Nephron (organoid): ENCODE measurements around the gene MED26.

ENCODE experiments used
- H3K27ac Mint-ChIP-seq, 3 experiments: 2 replicates each; pipeline ENCODE4 v1.8.0; 2020; ENCODE audit warnings: mixed read lengths in 3 of 3, mild to moderate bottlenecking in 2 of 3, moderate library complexity in 1 of 3
- H3K27me3 Mint-ChIP-seq: 2 replicates; pipeline ENCODE4 v1.8.0; 2021; ENCODE audit warnings: low read depth, mild to moderate bottlenecking, moderate library complexity, mixed read lengths
- H3K36me3 Mint-ChIP-seq: 2 replicates; pipeline ENCODE4 v1.8.0; 2020; ENCODE audit warnings: low read depth, mixed read lengths
- H3K4me1 Mint-ChIP-seq: 2 replicates; pipeline ENCODE4 v1.8.0; 2020; ENCODE audit warnings: mixed read lengths
- H3K4me3 Mint-ChIP-seq, 3 experiments: 2 replicates each; pipeline ENCODE4 v1.8.0; 2020; ENCODE audit warnings: mild to moderate bottlenecking in 3 of 3, mixed read lengths in 3 of 3, moderate library complexity in 2 of 3
- H3K9me3 Mint-ChIP-seq: 2 replicates; pipeline ENCODE4 v1.8.0; 2020; ENCODE audit warnings: mixed read lengths
- CTCF ChIP-seq, 3 experiments: fragments of 200-600 bp; sonication (generic); IDR thresholded peaks; one replicate each; pipeline ENCODE4 v1.5.0; 2021; ENCODE audit warnings: antibody characterized with exemption in 3 of 3; ENCODE audit not compliant: unreplicated experiment in 3 of 3

Gene MED26

GRCh38 chr19:16581145-16581970 lies 46.6 kb downstream of the MED26 start:
- Mint-ChIP-seq H3K4me1 (peaks cover 33% of the 10 kb centered on the region), H3K9me3 (no peaks in the 10 kb centered on the region), H3K27me3 (no peaks in the 10 kb centered on the region)

DNA sequence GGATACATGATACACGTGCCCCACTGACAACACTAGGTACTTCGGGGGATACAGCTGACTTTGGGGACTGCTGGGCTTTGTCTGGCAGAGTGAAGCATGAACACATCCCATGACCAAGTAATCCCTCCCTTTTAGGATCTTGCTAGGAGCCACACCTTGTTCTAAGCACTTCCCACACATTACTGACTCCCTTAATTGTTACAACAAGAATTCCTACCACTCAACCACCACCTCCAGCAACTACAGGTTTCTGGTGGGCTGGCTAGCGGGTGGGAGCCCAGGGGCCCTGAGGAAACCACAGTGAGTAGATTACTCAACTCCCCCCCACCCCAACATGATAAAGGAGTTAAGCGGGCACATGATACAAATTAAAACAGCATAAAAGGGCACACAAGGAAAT lies 48.6 kb downstream of the MED26 start:
- H3K27ac Mint-ChIP-seq: peak overlapping the region in 2 of 3 experiments; percentile 31 to 32
- no peak overlapping the region for H3K4me3 Mint-ChIP-seq
- peaks cover 30% of the 10 kb centered on the region for H3K4me1 Mint-ChIP-seq
- no peaks in the 10 kb centered on the region for H3K9me3 Mint-ChIP-seq
- peaks cover 17% of the 10 kb centered on the region for H3K36me3 Mint-ChIP-seq
- TF ChIP-seq CTCF (IDR thresholded peaks at IDR 0.05; ENCODE audit: unreplicated experiment in 3 of 3): no peak
- no peaks in the 10 kb centered on the region for H3K27me3 Mint-ChIP-seq

More at GRCh38 chr19:16581145-16581970, 46.6 kb downstream of the MED26 start:
- H3K27ac Mint-ChIP-seq: peak overlapping the region in 2 of 3 experiments; percentile 59 to 79
- H3K36me3 Mint-ChIP-seq: peaks cover 6% of the 10 kb centered on the region
- no peak for TF ChIP-seq CTCF (IDR thresholded peaks at IDR 0.05; ENCODE audit: unreplicated experiment in 3 of 3)
- H3K4me3 Mint-ChIP-seq: peak overlapping the region in 1 of 3 experiments; percentile 21

- H3K9me3 Mint-ChIP-seq: no peaks in the 10 kb centered on the region
- peaks cover 20% of the 10 kb centered on the region for H3K36me3 Mint-ChIP-seq
- TF ChIP-seq CTCF (IDR thresholded peaks at IDR 0.05; ENCODE audit: unreplicated experiment in 3 of 3): no peak
- H3K4me3 Mint-ChIP-seq: no peak overlapping the region
- peaks cover 36% of the 10 kb centered on the region for H3K4me1 Mint-ChIP-seq
- H3K27me3 Mint-ChIP-seq: no peaks in the 10 kb centered on the region
- no peak overlapping the region for H3K27ac Mint-ChIP-seq
These were observed 50.4 kb downstream of the MED26 start for GRCh38 chr19:16577531-16577985.

- H3K27me3 Mint-ChIP-seq: no peaks in the 10 kb centered on the region
These were observed 51.1 kb downstream of the MED26 start for GRCh38 chr19:16576690-16577530.

More at GRCh38 chr19:16576690-16577530, 51.1 kb downstream of the MED26 start:
- no peak for TF ChIP-seq CTCF (IDR thresholded peaks at IDR 0.05; ENCODE audit: unreplicated experiment in 3 of 3)
- Mint-ChIP-seq H3K27ac (no peak overlapping the region), H3K9me3 (no peaks in the 10 kb centered on the region), H3K36me3 (peaks cover 20% of the 10 kb centered on the region), H3K4me3 (peak overlapping the region in 2 of 3 experiments; percentile 44 to 67), H3K4me1 (peaks cover 39% of the 10 kb centered on the region)
